ENCODE results near the gene KLHL1.

DNA sequence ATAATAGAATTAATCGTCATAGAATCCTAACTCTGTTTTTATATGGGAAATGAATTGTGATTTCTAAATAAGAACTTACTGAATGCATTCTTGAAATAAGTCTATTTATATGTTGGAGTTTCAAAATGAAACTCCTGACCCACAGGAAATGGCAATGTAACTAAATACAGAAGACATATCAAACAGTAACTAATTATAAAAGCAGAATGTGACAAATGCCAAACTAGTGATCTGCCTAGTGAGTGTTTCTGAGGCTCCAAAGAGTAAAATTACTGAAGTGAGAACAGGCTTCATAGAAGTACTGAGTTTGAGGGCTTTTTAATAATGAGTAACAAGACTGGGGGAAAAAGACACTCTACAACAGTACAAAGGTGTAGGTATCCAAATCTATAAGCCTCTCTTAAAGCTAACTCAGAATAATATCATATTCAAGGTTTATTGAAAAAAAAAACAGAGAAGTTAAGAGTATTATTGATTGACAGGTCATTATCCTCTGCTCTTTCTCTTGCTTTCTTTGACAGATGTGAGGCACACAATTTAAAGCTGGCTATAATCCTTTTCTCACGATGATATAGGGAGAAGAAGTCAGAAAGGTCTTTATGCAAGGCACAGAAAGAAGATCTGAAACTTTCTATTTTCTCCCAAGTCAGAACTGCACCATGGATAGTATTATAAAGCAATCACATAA, 18.1 kb downstream of the KLHL1 start:
- TF ChIP-seq CTCF (IDR thresholded peaks at IDR 0.05; ENCODE audit: poor library complexity, severe bottlenecking): no peak
- TF ChIP-seq TAF1 (IDR thresholded peaks at IDR 0.05; ENCODE audit: low read depth): no peak
- no peak for TF ChIP-seq POLR2AphosphoS5 (IDR thresholded peaks at IDR 0.05)
- TF ChIP-seq, protein P1, sequence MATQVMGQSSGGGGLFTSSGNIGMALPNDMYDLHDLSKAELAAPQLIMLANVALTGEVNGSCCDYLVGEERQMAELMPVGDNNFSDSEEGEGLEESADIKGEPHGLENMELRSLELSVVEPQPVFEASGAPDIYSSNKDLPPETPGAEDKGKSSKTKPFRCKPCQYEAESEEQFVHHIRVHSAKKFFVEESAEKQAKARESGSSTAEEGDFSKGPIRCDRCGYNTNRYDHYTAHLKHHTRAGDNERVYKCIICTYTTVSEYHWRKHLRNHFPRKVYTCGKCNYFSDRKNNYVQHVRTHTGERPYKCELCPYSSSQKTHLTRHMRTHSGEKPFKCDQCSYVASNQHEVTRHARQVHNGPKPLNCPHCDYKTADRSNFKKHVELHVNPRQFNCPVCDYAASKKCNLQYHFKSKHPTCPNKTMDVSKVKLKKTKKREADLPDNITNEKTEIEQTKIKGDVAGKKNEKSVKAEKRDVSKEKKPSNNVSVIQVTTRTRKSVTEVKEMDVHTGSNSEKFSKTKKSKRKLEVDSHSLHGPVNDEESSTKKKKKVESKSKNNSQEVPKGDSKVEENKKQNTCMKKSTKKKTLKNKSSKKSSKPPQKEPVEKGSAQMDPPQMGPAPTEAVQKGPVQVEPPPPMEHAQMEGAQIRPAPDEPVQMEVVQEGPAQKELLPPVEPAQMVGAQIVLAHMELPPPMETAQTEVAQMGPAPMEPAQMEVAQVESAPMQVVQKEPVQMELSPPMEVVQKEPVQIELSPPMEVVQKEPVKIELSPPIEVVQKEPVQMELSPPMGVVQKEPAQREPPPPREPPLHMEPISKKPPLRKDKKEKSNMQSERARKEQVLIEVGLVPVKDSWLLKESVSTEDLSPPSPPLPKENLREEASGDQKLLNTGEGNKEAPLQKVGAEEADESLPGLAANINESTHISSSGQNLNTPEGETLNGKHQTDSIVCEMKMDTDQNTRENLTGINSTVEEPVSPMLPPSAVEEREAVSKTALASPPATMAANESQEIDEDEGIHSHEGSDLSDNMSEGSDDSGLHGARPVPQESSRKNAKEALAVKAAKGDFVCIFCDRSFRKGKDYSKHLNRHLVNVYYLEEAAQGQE (IDR thresholded peaks at IDR 0.05; ENCODE audit: borderline replicate concordance): no peak
- no peak for TF ChIP-seq EZH2 (IDR thresholded peaks at IDR 0.05; ENCODE audit: borderline replicate concordance, insufficient read depth, low read length, poor library complexity, severe bottlenecking)
- no peak for TF ChIP-seq RAD21 (conservative IDR thresholded peaks at IDR 0.05)

Data from neural cell (in vitro differentiated cells).